GM18507 (cell line): ENCODE measurements around the gene CHN2.

Experiments
- DNase-seq: peaks from one replicate; pipeline ENCODE4 v3.0.0; 2011; ENCODE audit warnings: low read depth; ENCODE audit not compliant: insufficient read length; ENCODE audit errors: extremely low spot score
- FAIRE-seq: peaks from 2 replicates; lab custom pipeline; 2011; peaks lifted over from hg19 to GRCh38; lab: Jason Lieb, UNC

CHN2 gene

DNA sequence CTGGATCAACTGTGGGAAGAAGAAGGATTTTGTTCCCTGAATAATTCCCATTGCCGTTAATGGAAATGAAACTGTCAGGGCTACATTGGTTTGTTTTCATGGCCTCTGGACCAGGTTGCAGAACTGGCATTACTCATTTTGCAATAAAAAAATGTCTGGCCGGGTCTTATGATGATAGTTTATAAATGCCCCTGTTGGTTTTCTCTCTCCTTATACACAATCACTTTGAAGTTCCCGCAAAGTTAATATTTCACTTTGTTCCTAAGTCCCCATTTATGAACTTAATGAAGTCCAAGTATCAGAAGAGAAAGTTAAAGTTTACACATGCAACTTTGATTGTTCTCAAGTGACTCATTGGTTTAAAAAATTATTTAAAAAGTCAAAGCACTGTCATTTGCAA, 218.3 kb downstream of the CHN2 start:
- FAIRE-seq (no peak), DNase-seq (no peak)

DNA sequence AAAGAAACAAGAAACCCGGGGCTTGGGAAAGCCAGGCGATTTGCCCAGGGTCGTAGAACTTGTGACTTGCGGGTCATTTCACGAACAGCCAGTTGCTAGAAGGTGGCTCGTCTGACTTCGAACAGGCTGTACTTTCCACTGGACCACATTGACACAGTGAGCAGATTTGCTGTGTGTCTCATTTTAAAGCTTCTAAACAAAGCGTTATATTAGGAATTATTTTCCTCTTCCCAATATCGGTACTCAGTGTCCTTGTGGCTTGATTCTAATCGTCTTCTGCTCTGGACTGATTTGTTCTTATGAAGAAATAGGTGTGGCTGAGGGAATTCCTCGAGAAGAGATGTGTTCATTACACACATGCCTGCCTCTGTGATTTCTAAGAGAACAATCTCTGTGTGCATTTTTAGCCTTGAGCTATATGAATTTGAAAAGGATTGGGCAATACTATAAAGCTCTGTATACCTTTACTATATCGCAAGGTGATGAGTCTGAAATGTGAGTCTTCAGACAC, 219.1 kb downstream of the CHN2 start:
- DNase-seq (no peak), FAIRE-seq (no peak)

DNA sequence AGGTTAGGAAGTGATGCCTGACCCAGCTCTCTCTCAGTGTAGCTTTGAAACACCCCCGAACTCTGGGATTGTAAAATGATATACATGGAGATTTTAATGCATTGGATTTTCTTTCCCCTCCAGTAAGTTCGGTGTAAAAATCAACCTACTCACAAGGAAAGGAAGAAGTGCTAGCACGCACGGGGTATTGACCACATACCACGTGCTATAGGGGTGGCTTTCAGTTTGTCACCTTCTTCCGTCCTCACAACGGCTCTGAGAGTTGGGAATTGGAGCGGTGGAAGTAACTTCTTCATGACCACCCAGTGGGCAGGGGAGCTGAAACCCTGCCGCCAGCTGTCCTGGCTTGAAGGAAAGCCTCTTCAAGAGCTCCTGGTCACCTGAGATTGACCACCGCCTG, 219.6 kb downstream of the CHN2 start:
- FAIRE-seq (no peak), DNase-seq (no peak)

DNA sequence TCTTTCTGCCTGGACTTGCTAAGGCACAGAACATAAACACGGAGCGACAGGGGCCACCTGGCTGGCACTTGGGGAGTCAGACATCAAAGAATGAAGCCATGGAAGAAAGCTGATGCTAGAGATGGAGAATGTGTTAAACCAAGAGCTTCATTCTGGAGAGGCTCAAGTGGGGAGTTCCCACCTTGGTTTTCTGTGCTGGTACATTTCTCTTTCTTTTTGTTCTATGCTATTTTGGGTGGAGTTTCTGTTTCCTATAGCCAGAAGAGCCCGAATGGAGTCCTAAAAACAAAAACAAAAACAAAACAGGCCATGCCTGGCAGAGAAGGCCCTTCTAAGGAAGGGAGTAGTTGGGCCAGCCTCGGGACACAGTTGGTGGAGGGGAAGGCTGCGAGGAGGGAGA, 220.6 kb downstream of the CHN2 start:
- DNase-seq (no peak), FAIRE-seq (no peak)

DNA sequence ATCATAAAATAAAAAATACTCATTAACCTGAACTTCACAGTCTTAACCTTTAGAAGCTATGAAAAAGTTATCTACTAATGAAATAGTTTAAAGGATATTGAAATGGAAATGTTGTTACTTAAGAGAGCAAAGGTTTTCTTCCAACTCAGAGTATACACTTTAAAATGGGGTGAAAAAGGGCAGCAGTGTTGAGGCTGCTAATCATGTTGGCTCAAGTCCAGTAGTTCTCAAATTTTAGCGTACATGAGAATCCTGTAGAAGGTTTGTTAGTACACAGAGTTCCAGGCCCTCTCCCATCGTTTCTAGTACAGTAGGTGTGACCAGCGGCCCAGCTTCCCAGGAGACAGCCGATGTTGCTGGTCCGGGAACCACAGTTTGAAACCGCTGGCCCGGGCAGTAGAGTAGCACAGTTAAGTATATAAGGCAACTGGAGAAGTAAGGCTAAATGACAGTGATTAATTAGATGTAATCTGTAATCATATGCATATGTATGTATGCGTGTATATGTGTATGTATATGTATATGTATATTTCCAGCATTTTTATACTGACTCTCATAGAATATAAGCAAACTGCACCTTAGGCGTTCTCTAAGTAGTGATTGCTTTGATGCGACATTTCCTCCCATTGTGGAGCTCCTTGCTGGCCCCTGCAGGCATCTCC, 221.8 kb downstream of the CHN2 start:
- no peak for FAIRE-seq

DNA sequence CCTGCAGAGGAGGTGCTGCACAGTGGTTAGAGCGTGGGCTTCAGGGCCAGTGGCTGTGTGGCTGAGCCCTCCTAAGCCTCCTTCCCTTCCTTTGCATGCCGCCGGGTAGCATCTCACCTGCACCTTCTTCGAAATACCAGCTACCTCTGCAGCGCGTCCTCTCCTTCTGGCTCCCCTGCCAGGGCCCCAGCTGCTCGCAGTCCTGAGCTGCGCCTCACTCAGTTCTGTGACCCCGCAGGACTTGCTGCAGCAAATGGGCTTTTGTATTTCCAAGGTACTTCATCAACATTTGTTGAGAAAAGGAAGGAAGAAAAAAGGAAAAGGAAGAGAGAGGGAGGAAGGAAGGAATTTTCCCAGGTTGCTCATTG, 222.3 kb downstream of the CHN2 start:
- no peak for FAIRE-seq

More for the DNA sequence above, 221.8 kb downstream of the CHN2 start:
- no peak for DNase-seq

DNA sequence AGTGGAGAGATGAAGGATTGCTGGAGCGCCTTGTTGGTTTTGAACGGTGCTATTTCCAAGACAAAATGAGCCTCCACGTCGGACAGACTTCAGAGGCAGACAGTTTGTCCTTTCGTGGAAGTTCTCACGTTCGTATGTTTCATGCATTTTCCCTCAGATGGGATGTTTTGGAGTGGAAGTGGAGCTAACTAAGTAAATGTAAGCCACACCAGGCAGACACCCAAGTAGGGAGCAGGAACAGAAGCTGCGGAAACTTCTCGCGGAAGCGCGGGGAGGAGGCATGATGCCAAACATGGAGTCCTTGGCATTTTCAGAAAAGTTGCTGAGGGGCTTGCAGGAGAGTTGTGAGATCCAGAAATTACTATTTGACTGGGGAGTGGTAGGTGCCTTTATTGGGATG, 223.5 kb downstream of the CHN2 start:
- no peak for FAIRE-seq
- no peak for DNase-seq

More for the DNA sequence above, 222.3 kb downstream of the CHN2 start:
- no peak for DNase-seq

DNA sequence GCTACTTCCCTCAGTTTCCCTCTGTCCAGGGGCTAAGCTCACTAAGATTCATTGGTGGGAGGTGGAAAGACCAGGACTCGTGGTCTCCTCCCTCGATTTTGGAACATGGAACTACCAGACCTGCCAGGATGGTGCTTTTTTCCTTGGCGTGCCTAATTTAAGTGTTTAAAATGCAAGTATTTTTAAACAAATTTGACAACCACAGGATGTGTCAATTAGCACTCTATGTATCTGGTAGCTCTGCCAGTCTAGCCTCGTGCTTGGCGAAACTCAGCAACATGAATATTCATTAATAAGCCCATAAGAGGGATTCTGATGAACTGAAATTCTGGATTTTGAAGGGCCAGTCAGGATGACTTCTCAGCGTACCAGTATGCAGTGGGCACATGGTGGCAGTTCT, 224.1 kb downstream of the CHN2 start:
- FAIRE-seq, result no peak

DNA sequence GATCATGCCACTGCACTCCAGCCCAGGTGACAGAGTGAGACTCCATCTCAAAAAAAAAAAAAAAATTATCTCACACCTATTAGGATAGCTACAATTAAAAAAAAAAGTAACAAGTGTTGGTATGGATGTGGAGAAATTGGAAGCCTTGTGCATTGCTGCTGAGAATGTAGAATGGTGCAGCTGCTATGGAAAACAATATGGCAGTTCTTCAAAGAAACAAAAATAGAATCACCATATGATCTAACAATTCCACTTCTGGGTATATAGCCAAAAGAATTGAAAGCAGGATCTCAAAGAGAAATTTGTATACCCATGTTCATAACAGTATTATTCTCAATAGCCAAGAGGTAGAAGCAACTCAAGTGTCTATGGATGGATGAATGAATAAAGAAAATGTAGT, 225.4 kb downstream of the CHN2 start:
- FAIRE-seq (peak; percentile 21), DNase-seq (no peak)

More for the DNA sequence above, 224.1 kb downstream of the CHN2 start:
- no peak for DNase-seq

DNA sequence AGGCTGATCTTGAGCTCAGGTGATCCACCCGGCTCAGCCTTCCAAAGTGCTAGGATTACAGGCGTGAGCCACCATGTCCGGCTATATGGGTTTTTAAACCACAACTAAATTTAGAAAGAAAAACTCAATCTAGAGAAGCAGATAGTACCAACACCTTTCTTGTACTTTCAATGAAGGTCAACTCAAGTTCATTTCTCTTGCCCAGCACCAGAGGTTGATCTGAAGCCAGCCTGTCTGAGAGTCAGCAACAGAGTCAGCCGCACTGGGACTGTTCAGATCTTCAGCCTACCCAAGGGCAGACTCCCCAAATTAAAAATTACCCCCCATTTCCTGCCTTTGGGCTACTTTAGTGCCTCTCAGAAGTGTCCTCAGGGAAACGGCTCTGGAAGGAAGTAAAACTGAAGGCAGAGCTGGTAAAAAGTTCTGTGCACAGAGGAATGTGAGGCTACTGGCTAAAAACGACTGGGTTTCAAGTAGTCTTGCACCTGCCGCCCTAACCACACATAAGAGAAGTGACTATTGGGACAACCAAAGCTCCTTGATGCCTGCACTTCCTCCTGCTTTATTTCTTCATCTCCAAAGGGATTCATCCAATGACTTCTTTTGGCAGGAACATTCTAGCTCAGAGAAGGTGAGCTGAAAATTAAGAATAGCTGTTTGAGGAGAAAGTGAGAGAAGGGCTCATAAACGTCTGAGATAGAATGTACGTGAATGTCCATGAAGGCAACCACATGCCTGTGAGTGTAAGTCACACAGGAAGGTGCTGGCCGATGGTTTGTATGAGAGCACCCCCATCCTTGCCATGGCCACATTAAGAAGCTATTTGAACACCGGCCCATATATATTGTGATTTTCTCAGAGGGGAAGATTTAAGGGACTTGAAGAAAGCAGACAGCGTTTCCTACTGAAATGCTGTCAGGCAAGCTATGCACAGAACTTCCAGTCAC, 226.7 kb downstream of the CHN2 start:
- DNase-seq (no peak), FAIRE-seq (peak; percentile 33)

DNA sequence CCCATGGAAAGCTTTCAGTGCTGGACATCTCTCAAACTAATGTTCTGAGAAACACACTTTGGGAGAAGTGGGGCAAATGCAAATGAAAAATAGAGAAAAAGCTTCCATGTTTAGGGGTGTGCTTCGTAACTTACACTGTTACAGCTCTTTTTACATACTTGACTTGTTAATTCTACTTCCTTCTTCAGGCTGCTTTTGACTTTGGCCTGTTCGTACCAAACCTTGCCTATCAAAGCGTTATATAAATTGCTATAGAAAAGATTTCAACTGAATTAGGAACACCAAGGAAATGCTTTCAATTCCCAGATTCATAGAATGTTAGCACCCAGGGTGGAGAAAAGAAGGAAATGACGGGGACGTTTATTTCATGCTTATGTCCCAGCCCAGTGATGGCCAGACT, 228.3 kb downstream of the CHN2 start:
- no peak for FAIRE-seq

DNA sequence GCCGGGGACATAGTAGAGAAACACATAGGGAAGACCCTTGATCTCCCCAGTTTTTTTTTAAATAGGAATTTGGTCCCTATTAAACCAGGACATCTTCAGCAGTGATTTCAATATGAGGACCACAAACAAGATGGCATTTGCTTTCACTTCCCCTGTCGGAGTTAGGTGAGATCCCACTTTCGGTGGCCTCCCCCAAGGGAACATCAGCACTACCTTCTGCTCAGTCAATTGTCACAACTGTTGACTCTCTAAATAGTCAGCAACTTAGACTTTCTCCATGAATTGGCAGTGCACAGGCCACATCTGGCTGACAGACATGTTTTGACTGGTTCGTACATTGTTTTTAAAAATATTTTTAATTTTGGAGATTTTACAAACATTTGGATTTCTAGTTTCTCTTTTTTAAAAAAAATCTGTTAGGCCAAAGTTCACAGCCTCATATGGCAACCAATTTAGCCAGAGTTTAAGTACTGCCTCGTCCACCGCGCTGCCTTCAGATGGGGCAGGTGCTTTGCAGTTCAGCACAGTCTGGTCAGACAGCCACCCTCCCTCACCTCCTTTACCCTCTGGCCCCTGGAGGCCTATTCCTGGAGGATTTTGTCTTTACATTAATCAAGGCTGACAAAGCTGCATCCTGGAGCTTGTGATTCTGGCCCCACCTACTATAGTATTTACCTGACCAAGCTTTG, 229.9 kb downstream of the CHN2 start:
- peak; percentile 81 for FAIRE-seq
- no peak for DNase-seq

More for the DNA sequence above, 228.3 kb downstream of the CHN2 start:
- DNase-seq, result no peak

DNA sequence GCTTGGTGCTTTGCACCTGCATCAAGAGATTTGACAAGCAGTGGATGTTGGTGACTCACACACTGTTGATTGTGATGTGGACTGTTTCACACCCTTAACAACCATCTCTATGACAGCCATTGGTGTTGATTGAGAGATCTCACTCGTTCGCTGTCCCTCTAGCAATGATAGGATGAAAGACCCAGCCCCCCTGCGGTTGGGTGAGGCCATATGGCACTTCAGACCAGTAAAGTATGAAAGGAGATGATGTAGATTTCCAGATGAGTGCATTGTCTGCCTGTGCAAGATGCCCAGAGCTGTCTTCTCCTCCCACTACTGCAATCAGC, 230.4 kb downstream of the CHN2 start:
- FAIRE-seq (no peak), DNase-seq (no peak)

DNA sequence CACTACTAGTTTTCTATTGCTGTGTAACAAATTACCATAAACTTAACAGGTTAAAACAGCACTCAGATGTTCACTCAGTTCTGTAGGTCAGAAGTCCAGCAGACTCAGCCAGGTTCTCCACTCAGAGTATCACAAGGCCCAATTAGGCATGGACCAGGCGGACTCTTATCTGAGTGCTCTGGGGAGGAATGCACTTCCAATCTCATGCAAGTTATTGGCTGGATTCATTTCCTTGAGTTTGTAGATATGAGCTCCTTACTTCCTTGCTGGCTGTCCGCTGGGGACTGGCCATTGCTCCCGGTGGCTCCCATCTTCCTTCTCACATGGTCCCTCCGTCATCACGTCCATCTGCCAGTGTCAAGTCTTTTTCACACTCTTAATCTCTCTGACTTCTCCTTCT, 232.0 kb downstream of the CHN2 start:
- DNase-seq (no peak), FAIRE-seq (no peak)

DNA sequence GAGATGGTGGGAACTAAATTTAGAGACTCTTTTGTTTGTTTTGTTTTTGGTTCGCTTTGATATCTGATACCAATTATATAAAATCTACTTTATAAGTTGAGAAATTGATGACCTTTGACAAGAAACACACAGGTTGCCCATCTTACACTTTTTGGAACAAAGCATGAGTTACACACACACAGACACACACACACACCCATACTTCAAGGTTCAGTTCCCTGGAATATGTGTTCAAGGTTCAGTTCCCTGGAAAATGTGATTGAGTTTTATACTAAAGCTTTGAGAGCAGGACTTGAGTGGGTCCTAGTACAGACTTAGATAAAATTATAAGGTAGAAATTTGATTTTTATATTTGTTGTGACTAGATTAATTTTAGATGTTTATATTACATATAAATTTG, 234.8 kb downstream of the CHN2 start:
- no peak for FAIRE-seq
- DNase-seq, result no peak

DNA sequence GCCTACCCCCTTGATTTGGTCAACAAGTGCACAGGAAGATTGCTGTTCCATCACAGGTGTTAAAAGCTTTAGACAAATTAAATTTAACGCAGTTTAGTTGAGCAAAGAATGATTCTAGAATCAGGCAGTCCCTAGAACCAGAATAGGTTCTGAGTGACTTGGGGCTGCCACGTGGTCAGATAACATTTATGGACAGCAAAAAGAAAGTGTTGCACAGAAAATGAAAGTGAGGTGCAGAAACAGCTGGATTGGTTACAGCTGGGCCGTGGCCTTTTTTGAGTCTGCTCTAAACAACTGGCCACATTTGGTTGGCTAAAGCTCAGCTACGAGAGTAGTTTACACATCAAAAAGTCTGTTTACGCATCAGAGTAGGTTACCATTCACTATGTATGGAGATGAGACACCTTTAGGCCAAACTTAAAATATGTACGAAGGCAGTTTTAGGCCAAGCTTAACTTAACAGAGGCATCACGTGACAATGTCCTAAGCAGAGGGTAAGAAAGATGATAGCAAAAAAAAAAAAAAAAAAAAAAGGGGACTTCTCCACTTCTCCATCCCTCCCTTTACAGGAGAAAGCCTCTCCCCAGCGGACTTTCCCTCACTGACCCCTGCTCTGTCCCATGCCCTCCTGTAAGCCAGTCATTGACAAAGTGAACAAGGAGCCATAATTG, 235.8 kb downstream of the CHN2 start:
- DNase-seq (no peak), FAIRE-seq (no peak)

DNA sequence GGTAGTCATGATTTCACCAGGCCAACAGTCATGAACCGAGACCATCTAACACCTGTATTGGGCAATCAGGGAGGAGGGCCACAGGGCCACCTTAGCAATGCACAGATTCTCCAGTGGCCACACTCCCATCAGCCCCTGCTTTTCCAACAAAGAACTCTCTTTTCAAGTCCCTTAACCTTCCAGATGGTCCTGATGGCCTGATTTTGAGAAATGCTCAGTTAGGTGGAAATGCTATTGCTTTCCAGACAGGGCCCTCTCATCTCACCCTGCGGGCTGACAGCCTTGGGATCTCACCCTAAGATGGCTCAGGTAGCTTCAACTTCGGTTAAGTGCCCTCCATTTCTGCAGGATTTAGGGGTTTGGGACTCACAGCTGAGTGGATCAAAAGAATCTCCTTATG, 237.1 kb downstream of the CHN2 start:
- FAIRE-seq, result no peak
- no peak for DNase-seq

DNA sequence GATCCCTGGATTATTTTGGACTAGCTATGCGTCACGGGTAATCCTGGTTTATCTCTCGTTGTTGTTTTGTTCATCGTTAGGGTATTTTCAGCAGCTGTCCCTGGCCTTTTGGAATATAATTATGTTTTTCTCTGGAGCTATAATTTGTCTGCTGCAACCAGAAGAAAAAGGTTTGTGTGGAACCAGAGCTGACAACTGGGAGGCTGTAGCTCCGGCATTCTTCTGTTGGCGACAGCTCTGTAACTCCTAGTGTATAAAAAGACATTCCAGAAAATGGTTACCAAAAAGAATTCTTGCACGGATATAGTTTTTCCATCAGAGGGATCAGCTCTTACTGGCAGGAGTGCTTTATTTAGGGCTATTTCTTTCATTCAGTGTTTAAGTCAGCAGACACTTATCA, 238.1 kb downstream of the CHN2 start:
- DNase-seq (no peak), FAIRE-seq (no peak)

DNA sequence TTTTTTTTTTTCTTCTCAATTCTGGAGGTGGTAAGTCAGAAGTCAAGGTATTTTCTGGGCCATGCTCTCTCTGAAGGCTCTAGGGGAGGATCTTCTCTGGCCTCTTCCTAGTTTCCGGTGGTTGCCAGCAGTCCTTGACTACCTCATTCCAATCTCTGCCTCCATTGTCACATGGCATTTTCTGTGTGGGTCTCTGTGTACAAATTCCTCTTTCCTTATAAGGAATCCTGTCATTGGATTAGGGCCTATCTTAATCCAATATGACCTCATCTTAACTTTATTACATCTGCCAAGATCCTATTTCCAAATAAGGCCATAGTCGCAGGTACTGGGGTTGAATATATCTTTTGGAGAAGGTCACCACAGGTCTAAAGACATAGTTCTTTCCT, 239.8 kb downstream of the CHN2 start:
- no peak for FAIRE-seq
- DNase-seq, result no peak

DNA sequence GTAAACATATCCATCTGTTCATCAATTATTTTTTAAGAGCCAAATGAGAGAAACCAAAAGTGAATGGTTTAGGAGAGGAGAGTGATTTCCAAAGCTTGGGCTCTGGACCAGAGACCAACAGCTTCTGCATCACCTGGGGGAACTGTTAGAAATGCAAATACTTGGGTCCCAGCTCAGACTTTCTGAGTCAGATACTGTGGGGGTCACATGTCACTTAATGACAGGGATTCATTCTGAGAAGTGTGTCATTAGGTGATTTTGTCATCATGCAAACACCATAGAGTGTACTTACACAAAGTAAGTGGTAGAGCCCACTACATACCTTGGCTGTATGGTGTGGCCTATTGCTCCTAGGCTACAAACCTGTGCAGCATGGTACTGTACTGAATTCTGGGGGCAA, 240.6 kb downstream of the CHN2 start:
- DNase-seq (no peak), FAIRE-seq (no peak)
